Lung (tissue), 12 donors: ENCODE results near the gene B9D2. TPM values are rescaled to one million over a fixed set of nuclear protein-coding genes. Genes with fewer than 3 reads are reported as not detected.
"Not testable (repeated sequence)": the region's sequence is repeated elsewhere in the genome, so short reads cannot be mapped to it uniquely, and the experiment has no call there.

Source experiments
- ATAC-seq: fragments of 200-7000 bp; cut with Tn5 transposase; one replicate; pipeline ENCODE4 v1.9.1; 2020; ENCODE audit warnings: moderate number of reproducible peaks; ENCODE audit not compliant: insufficient read depth, low FRiP score
- DNase-seq, 3 donors: peaks; one replicate each; pipeline ENCODE4 v3.0.0-alpha.2; 2013 to 2017
- H3K27ac ChIP-seq, 2 donors: one replicate each; pipeline ENCODE4 v1.5.1; 2013; ENCODE audit warnings: mild to moderate bottlenecking in 2 of 2, moderate library complexity in 2 of 2, control low read depth in 1 of 2, inconsistent platforms in 1 of 2, low read depth in 1 of 2, low read length in 1 of 2
- H3K27me3 ChIP-seq, 3 donors: one replicate each; pipeline ENCODE4 v1.5.1; 2013; ENCODE audit warnings: low read length in 2 of 3; ENCODE audit not compliant: control insufficient read depth in 3 of 3, insufficient read depth in 3 of 3
- H3K36me3 ChIP-seq, 4 donors: one replicate each; pipeline ENCODE4 v1.5.1; 2013; ENCODE audit warnings: low read length in 4 of 4, mild to moderate bottlenecking in 1 of 4, moderate library complexity in 1 of 4; ENCODE audit not compliant: control insufficient read depth in 4 of 4, insufficient read depth in 4 of 4
- H3K4me1 ChIP-seq, 5 donors: one replicate each; pipeline ENCODE4 v1.5.1; 2013; ENCODE audit warnings: low read length in 5 of 5, mild to moderate bottlenecking in 2 of 5, moderate library complexity in 1 of 5; ENCODE audit not compliant: control insufficient read depth in 5 of 5, insufficient read depth in 5 of 5
- H3K4me3 ChIP-seq: one replicate; pipeline ENCODE4 v1.5.1; 2013; ENCODE audit warnings: mild to moderate bottlenecking, control low read depth, moderate library complexity
- H3K9ac ChIP-seq, 2 donors: one replicate each; pipeline ENCODE4 v1.5.1; 2013; ENCODE audit warnings: low read length in 2 of 2, control low read depth in 1 of 2; ENCODE audit not compliant: insufficient read depth in 1 of 2
- H3K9me3 ChIP-seq, 4 donors: one replicate each; pipeline ENCODE4 v1.5.1; 2013; ENCODE audit warnings: low read length in 3 of 4, mild to moderate bottlenecking in 1 of 4, moderate library complexity in 1 of 4; ENCODE audit not compliant: control insufficient read depth in 4 of 4, insufficient read depth in 3 of 4
- WGBS, 2 donors: extraction: QIAGEN DNeasy Blood & Tissue Kit; methylation state at CpG; one replicate each; pipeline ENCODE4 v1.1.7; 2013; 5-methylcytosine and 5-hydroxymethylcytosine counted together
- polyA plus RNA-seq, 2 donors: library from polyadenylated mRNA; stranded (reverse); fragments of 200-250 nt; gene quantifications; one replicate each; pipeline ENCODE4 v1.2.1, GENCODE V29; 2013
- total RNA-seq, 2 donors: library from RNA; depleted of rRNA in 1 of 2; stranded (reverse); fragments of >200 nt in 1 of 2; gene quantifications; one replicate each; pipeline ENCODE4 v1.2.1, GENCODE V29; 2014 to 2021
- TF ChIP-seq, protein P1 (sequence below): IDR thresholded peaks from 2 replicates; pipeline ENCODE4 v1.5.1; 2012; ENCODE audit warnings: mild to moderate bottlenecking; ENCODE audit errors: control extremely low read depth, extremely low read depth
- donor health status: control.
- donor health status: control.
- donor health status: Bipolar disorder and iron deficiency.
- donor health status: healthy.
- donor health status: DM: yes; HTN: yes; CAD: no.

B9D2 gene
- total and polyA plus RNA-seq, 4 donors = 10.2 to 18.6 (median 14.0) TPM

DNA sequence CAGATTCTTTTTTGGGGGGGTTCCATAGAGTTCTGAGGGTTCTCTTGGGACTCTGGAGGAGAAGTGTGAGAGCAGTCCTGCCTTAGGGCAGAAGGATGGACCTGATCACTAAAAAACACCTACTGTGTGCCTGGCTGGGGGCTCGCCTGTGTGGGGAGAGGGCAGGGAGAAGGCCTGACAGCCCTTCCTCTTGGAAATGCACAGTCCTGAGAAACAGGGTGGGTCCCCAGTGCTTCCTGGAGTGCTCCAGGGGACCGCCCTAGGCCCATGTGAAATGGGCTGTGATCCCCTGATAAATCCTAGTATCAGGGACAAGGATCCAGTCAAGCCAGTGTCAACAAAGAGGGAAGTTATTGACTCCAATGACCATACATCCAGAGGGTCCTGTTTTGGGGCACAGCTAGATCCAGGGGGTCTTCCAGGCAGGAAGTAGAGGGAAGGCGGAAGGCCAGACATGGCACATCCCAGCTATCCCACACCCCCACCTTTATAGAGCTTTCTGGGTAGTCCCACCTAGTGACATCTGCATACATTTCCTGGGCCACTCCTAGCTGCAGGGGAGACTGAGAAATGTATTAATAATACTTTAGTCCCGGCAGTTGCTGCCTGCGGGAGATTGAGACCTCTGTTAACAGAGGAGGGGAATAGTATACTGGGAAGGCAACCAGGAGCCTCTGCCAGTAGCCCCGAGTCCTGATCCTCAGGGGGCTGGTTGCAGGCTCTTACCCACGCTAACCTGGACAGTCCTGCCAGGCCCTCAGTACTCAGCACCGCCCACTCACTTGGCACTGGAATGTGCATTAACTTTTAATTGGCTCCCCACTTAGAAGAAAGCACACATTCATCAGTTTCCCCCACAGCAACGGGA lies 47.4 kb upstream of the B9D2 start:
- 73 to 75% methylated on average over 9 of the region's 9 CpGs for WGBS, 2 donors
- Histone ChIP-seq H3K27ac (peak overlapping the region; percentile 45 to 66), H3K27me3 (no peaks in the 10 kb centered on the region), H3K36me3 (peaks cover 0 to 28% (median 18%) of the 10 kb centered on the region in 4 donors), H3K9me3 (no peaks in the 10 kb centered on the region), H3K4me3 (no peak overlapping the region), H3K4me1 (peaks cover 0 to 12% (median 4%) of the 10 kb centered on the region in 5 donors), H3K9ac (no peak overlapping the region)
- TF ChIP-seq, protein P1, sequence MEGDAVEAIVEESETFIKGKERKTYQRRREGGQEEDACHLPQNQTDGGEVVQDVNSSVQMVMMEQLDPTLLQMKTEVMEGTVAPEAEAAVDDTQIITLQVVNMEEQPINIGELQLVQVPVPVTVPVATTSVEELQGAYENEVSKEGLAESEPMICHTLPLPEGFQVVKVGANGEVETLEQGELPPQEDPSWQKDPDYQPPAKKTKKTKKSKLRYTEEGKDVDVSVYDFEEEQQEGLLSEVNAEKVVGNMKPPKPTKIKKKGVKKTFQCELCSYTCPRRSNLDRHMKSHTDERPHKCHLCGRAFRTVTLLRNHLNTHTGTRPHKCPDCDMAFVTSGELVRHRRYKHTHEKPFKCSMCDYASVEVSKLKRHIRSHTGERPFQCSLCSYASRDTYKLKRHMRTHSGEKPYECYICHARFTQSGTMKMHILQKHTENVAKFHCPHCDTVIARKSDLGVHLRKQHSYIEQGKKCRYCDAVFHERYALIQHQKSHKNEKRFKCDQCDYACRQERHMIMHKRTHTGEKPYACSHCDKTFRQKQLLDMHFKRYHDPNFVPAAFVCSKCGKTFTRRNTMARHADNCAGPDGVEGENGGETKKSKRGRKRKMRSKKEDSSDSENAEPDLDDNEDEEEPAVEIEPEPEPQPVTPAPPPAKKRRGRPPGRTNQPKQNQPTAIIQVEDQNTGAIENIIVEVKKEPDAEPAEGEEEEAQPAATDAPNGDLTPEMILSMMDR = no peak
- DNase-seq (no peak), ATAC-seq (no peak)

DNA sequence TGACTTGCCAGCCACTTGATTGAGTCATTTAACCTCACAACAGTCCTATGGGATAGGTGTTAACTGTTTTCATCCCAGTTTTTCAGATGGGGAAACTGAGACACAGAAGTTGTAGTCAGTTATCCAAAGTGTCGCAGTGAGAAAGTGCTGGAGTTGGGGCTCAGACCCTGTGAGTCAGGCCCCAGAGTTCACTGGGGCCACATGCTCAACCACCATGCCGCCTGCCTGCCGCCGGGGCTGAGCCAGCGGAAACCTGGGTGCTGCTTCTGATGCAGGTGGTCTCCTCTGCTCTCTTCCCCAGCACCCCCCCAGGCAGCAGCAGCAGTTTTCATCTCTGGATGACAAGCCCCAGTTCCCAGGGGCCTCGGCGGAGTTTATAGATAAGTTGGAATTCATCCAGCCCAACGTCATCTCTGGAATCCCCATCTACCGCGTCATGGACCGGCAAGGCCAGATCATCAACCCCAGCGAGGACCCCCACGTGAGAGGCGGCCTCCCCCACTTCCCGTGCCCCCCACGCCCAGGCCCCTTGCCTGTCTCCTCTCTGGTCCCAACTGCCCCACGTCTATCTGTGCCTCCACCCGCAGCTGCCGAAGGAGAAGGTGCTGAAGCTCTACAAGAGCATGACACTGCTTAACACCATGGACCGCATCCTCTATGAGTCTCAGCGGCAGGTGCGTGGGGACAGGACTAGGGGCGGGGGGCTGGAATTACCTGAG lies 46.5 kb upstream of the B9D2 start:
- TF ChIP-seq, protein P1 = no peak
- Histone ChIP-seq H3K4me3 (no peak overlapping the region), H3K36me3 (peaks cover 0 to 28% (median 18%) of the 10 kb centered on the region in 4 donors), H3K4me1 (peaks cover 0 to 20% (median 4%) of the 10 kb centered on the region in 5 donors), H3K9ac (no peak overlapping the region), H3K27ac (peak overlapping the region; percentile 45 to 86), H3K9me3 (no peaks in the 10 kb centered on the region), H3K27me3 (no peaks in the 10 kb centered on the region)
- no peak for DNase-seq
- 86 to 90% methylated on average over 23 of the region's 23 CpGs for WGBS, 2 donors
- no peak for ATAC-seq

DNA sequence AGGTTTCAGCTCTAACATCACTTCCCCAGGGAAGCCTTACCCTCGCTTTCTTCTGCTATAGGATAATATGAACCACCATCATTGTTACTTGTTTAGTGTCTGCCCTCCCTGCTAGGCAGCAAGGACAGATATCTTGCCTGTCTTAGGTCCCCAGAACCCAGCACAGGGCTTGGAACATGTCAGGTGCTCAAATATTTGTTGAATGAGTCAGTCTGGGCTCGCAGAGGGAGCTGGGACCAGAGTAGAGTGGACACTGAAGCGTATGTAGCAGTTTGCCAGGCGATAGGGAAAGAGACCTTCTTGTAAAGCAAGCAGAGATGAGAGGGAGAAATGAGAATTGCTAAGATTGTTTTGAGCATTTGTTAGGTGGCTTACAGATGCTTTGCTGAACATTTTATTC lies 45.3 kb upstream of the B9D2 start:
- H3K9me3 ChIP-seq = no peaks in the 10 kb centered on the region
- H3K9ac ChIP-seq = no peak overlapping the region
- DNase-seq (peak in 2 of 3 donors; percentile 21 to 58), ATAC-seq (peak; percentile 46)
- TF ChIP-seq, protein P1 = no peak
- H3K4me3 ChIP-seq = no peak overlapping the region
- H3K36me3 ChIP-seq = peaks cover 0 to 19% (median 13%) of the 10 kb centered on the region in 4 donors
- 57 to 58% methylated on average over 4 of the region's 4 CpGs for WGBS, 2 donors
- H3K27ac ChIP-seq = peak overlapping the region; percentile 38 to 88
- no peaks in the 10 kb centered on the region for H3K27me3 ChIP-seq
- peaks cover 0 to 20% (median 4%) of the 10 kb centered on the region in 5 donors for H3K4me1 ChIP-seq

DNA sequence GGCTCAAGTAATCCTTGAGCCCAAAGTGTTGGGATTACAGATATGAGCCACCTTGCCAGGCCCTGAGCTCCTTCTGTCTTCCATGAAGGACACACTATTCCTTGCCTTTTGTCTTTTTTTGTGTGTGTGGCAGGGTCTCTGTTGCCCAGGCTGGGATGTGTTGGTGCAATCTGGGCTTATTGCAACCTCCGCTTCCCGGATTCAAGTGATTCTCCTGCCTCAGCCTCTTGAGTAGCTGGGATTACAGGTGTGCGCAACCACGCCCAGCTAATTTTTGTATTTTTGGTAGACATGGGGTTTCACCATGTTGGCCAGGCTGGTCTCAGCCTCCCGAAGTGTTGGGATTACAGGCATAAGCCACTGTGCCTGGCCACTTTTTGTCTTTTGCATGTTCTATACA lies 44.9 kb upstream of the B9D2 start:
- 71 to 72% methylated on average over 5 of the region's 5 CpGs for WGBS, 2 donors
- not testable (repeated sequence) for H3K4me3 ChIP-seq, H3K9ac ChIP-seq, H3K27me3 ChIP-seq, DNase-seq, ATAC-seq, H3K9me3 ChIP-seq
- Histone ChIP-seq H3K36me3 (peaks cover 0 to 17% (median 10%) of the 10 kb centered on the region in 4 donors), H3K27ac (peak overlapping the region; percentile 38 to 88), H3K4me1 (peaks cover 0 to 20% (median 4%) of the 10 kb centered on the region in 5 donors)
